ENCODE results near the gene LILRA1. TPM values are rescaled to one million over a fixed set of nuclear protein-coding genes. Genes with fewer than 3 reads are reported as not detected.

LILRA1 gene
- total RNA-seq, 3 donors from 2014 or later, result 0.44 to 1.8 (median 0.66) TPM

GRCh38 chr19:54554006-54554405 is 39.4 kb upstream of the LILRA1 start:
- Histone ChIP-seq H3K36me3 (no peaks in the 10 kb centered on the region), H3K27me3 (peaks cover 0 to 12% of the 10 kb centered on the region in 2 donors), H3K9me3 (no peaks in the 10 kb centered on the region), H3K4me3 (no peak overlapping the region), H3K4me1 (no peaks in the 10 kb centered on the region), H3K27ac (no peak overlapping the region)
- DNase-seq (ENCODE audit: low spot score in 2 of 2), result no peak
- intact Hi-C loops (cut with DNase I; ENCODE audit: low total_unique reads), result no loop called here
- TF ChIP-seq CTCF (IDR thresholded peaks at IDR 0.05) (no peak), POLR2A (IDR thresholded peaks at IDR 0.05) (no peak), POLR2AphosphoS5 (IDR thresholded peaks at IDR 0.05) (no peak)

- no peaks in the 10 kb centered on the region for H3K36me3 ChIP-seq
- no peaks in the 10 kb centered on the region for H3K9me3 ChIP-seq
- H3K27me3 ChIP-seq, result peaks cover 0 to 15% of the 10 kb centered on the region in 2 donors
- no peak for DNase-seq (ENCODE audit: low spot score in 2 of 2)
- TF ChIP-seq CTCF (IDR thresholded peaks at IDR 0.05) (no peak), POLR2A (IDR thresholded peaks at IDR 0.05) (no peak), POLR2AphosphoS5 (IDR thresholded peaks at IDR 0.05) (no peak)
- no peak overlapping the region for H3K27ac ChIP-seq
- H3K4me3 ChIP-seq, result no peak overlapping the region
- intact Hi-C loops (cut with DNase I; ENCODE audit: low total_unique reads), result no loop called here
- H3K4me1 ChIP-seq, result no peaks in the 10 kb centered on the region
Measured at GRCh38 chr19:54554896-54555295, 38.5 kb upstream of the LILRA1 start.

GRCh38 chr19:54556194-54556593 is 37.2 kb upstream of the LILRA1 start:
- H3K36me3 ChIP-seq, result no peaks in the 10 kb centered on the region
- no peaks in the 10 kb centered on the region for H3K9me3 ChIP-seq
- intact Hi-C loops (cut with DNase I; ENCODE audit: low total_unique reads), result no loop called here
- H3K4me1 ChIP-seq, result no peaks in the 10 kb centered on the region
- H3K27ac ChIP-seq, result no peak overlapping the region
- TF ChIP-seq POLR2A (IDR thresholded peaks at IDR 0.05) (no peak), POLR2AphosphoS5 (IDR thresholded peaks at IDR 0.05) (no peak), CTCF (IDR thresholded peaks at IDR 0.05) (no peak)
- DNase-seq (ENCODE audit: low spot score in 2 of 2), result no peak
- H3K4me3 ChIP-seq, result no peak overlapping the region
- peaks cover 0 to 15% of the 10 kb centered on the region in 2 donors for H3K27me3 ChIP-seq

GRCh38 chr19:54558339-54558738 is 35.1 kb upstream of the LILRA1 start:
- H3K36me3 ChIP-seq, result no peaks in the 10 kb centered on the region
- intact Hi-C loops (cut with DNase I; ENCODE audit: low total_unique reads), result no loop called here
- no peak overlapping the region for H3K27ac ChIP-seq
- H3K4me3 ChIP-seq, result no peak overlapping the region
- no peak for DNase-seq (ENCODE audit: low spot score in 2 of 2)
- H3K27me3 ChIP-seq, result peaks cover 0 to 8% of the 10 kb centered on the region in 2 donors
- TF ChIP-seq CTCF (IDR thresholded peaks at IDR 0.05) (no peak), POLR2AphosphoS5 (IDR thresholded peaks at IDR 0.05) (no peak), POLR2A (IDR thresholded peaks at IDR 0.05) (no peak)
- no peaks in the 10 kb centered on the region for H3K4me1 ChIP-seq
- H3K9me3 ChIP-seq, result no peaks in the 10 kb centered on the region

- intact Hi-C loops (cut with DNase I; ENCODE audit: low total_unique reads), result loop anchor here (5.0 kb wide), 1 partner anchor 1321 kb away; no protein-coding TSS in a partner anchor
- H3K9me3 ChIP-seq, result no peaks in the 10 kb centered on the region
Measured at GRCh38 chr19:54560881-54561385, 32.5 kb upstream of the LILRA1 start.

More at GRCh38 chr19:54560881-54561385, 32.5 kb upstream of the LILRA1 start:
- H3K27ac ChIP-seq, result no peak overlapping the region
- no peak overlapping the region for H3K4me3 ChIP-seq
- DNase-seq (ENCODE audit: low spot score in 2 of 2), result no peak
- no peaks in the 10 kb centered on the region for H3K4me1 ChIP-seq
- TF ChIP-seq POLR2A (IDR thresholded peaks at IDR 0.05) (no peak), POLR2AphosphoS5 (IDR thresholded peaks at IDR 0.05) (no peak), CTCF (IDR thresholded peaks at IDR 0.05) (no peak)
- peaks cover 0 to 5% of the 10 kb centered on the region in 2 donors for H3K27me3 ChIP-seq
- no peaks in the 10 kb centered on the region for H3K36me3 ChIP-seq
